GM12801 (cell line): Measurements from ENCODE around the gene ADAMTS12.

ENCODE experiments used
- TF ChIP-seq, protein P1 (sequence below): IDR thresholded peaks from one replicate; pipeline ENCODE4 v1.5.1; 2011; ENCODE audit warnings: control low read depth; ENCODE audit not compliant: insufficient read length; ENCODE audit errors: extremely low read depth

Gene ADAMTS12

GRCh38 chr5:33491941-33492340 is 399.8 kb downstream of the ADAMTS12 start:
- TF ChIP-seq, protein P1, sequence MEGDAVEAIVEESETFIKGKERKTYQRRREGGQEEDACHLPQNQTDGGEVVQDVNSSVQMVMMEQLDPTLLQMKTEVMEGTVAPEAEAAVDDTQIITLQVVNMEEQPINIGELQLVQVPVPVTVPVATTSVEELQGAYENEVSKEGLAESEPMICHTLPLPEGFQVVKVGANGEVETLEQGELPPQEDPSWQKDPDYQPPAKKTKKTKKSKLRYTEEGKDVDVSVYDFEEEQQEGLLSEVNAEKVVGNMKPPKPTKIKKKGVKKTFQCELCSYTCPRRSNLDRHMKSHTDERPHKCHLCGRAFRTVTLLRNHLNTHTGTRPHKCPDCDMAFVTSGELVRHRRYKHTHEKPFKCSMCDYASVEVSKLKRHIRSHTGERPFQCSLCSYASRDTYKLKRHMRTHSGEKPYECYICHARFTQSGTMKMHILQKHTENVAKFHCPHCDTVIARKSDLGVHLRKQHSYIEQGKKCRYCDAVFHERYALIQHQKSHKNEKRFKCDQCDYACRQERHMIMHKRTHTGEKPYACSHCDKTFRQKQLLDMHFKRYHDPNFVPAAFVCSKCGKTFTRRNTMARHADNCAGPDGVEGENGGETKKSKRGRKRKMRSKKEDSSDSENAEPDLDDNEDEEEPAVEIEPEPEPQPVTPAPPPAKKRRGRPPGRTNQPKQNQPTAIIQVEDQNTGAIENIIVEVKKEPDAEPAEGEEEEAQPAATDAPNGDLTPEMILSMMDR = no peak

GRCh38 chr5:33490071-33490665 is 401.6 kb downstream of the ADAMTS12 start:
- TF ChIP-seq, protein P1 = no peak

- TF ChIP-seq, protein P1 = no peak
These were observed 402.2 kb downstream of the ADAMTS12 start for GRCh38 chr5:33489481-33490067.

DNA sequence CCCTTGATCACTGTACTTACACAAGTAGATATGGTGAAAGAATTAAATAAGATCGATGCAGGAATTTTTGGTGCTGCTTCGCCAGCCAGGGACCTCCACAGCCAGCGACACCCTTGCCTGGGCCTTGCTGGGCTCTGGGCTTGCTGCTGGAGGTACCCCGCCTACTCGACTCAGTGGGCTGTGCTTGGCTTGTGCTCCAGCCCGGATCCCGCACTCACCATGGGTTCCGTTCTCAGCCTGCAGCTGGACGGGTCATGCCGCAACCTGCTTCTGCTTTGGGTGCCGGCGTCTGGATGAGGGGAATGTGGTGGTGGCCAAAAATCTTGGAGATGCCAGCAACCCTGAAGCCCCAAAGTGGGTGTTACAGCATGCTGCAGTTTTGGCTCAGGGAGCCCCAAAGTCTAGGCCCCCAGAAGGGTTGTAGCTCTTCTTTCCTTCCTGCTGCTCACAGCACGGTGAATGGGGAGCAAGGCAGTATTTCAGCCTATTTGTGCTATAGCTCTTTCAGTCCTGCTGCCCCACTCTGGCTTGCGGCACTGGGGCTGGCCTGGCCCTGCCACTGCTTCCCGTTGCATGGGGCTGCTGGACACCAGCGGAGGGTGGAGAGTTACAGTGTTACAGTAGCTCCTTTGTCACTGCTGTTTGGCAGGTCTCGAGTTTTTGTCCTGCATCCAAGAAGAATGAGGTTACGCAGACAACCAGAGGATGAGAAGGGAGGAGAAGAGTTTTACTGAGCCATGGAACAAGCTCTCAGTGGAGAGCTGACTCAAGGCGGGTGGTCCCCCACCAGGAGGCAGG is 403.0 kb downstream of the ADAMTS12 start:
- TF ChIP-seq, protein P1 = no peak

DNA sequence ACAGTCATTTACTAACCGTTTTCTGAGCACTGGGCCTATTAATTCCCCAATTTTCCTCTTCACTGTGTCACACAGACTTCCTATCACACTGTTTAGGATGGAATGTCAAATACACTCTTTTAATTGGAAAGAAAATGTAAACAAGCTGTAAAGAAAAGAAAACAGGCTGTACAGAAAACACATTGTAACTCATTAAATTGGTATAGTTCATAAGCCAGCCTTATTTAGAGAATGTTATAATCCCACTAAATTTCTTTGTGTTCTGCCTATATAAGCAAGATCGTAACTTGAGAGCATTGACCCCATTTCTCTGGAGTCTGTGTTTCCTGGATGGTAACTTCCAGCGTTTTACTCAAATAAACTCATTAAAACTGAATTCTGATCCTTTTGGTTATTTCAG is 404.6 kb downstream of the ADAMTS12 start:
- TF ChIP-seq, protein P1 = no peak

- TF ChIP-seq, protein P1 = no peak
These were observed 409.5 kb downstream of the ADAMTS12 start for GRCh38 chr5:33482335-33482734.

- TF ChIP-seq, protein P1 = no peak
These were observed 410.9 kb downstream of the ADAMTS12 start for GRCh38 chr5:33480876-33481275.
